Tibial nerve (tissue), 4 donors: ENCODE measurements around the gene MPV17. TPM values are rescaled to one million over a fixed set of nuclear protein-coding genes. Genes with fewer than 3 reads are reported as not detected.

Experiments used
- DNase-seq, 2 donors: peaks; one replicate each; pipeline ENCODE4 v3.0.0-alpha.2; 2019; ENCODE audit warnings: low spot score in 2 of 2
- H3K27ac ChIP-seq, 4 donors: fragments of 200-600 bp; sonication (generic) in 3 of 4; one replicate each; pipeline ENCODE4 v1.5.1; 2017 to 2019; ENCODE audit warnings: mild to moderate bottlenecking in 1 of 4
- H3K27me3 ChIP-seq, 2 donors: fragments of 200-600 bp; sonication (generic) in 1 of 2; one replicate each; pipeline versions ENCODE4 v1.5.1 to v1.6.0; 2017 to 2019
- H3K36me3 ChIP-seq, 3 donors: fragments of 200-600 bp; sonication (generic); one replicate each; pipeline ENCODE4 v1.5.1; 2018 to 2019
- H3K4me1 ChIP-seq, 4 donors: fragments of 200-600 bp; sonication (generic) in 3 of 4; one replicate each; pipeline ENCODE4 v1.5.1; 2017 to 2019
- H3K4me3 ChIP-seq, 4 donors: fragments of 200-600 bp; sonication (generic) in 3 of 4; one replicate each; pipeline ENCODE4 v1.5.1; 2017 to 2019; ENCODE audit warnings: mild to moderate bottlenecking in 1 of 4, moderate library complexity in 1 of 4
- H3K9me3 ChIP-seq, 4 donors: fragments of 200-600 bp; sonication (generic) in 3 of 4; one replicate each; pipeline ENCODE4 v1.5.1; 2017 to 2019
- EP300 ChIP-seq, 2 donors: sonication (generic); formaldehyde crosslinking; IDR thresholded peaks; one replicate each; pipeline ENCODE4 v1.6.1; 2017; ENCODE audit warnings: antibody characterized with exemption in 2 of 2, mild to moderate bottlenecking in 1 of 2
- POLR2A ChIP-seq, 2 donors: fragments of 450-650 bp; IDR thresholded peaks; one replicate each; pipeline ENCODE4 v1.6.1; 2017; ENCODE audit warnings: antibody characterized with exemption in 2 of 2, mild to moderate bottlenecking in 2 of 2, moderate library complexity in 2 of 2
- WGBS, 2 donors: methylation state at CpG; one replicate each; pipeline ENCODE4 v1.1.5; 2018; 5-methylcytosine and 5-hydroxymethylcytosine counted together
- total RNA-seq, 4 donors: library from RNA; depleted of rRNA; stranded (reverse); fragments of >200 nt; gene quantifications; one replicate each; pipeline ENCODE4 v1.1.0, GENCODE V29; 2016
- TF ChIP-seq, protein P1 (sequence below), 5 experiments: fragments of 200-600 bp in 3 of 5; fragments of 450-650 bp in 2 of 5; sonication (generic) in 3 of 5; IDR thresholded peaks; one replicate each; pipeline ENCODE4 v1.5.1; 2016 to 2019; ENCODE audit warnings: antibody characterized with exemption in 5 of 5, mild to moderate bottlenecking in 3 of 5, moderate library complexity in 2 of 5

The MPV17 gene
- total RNA-seq, 4 donors from 2014 or later = 68.4 to 105 (median 87.3) TPM

GRCh38 chr2:27307545-27308358 is 15.1 kb downstream of the MPV17 start:
- no peak for TF ChIP-seq POLR2A (IDR thresholded peaks at IDR 0.05)
- TF ChIP-seq EP300 (IDR thresholded peaks at IDR 0.05) = no peak
- TF ChIP-seq, protein P1, sequence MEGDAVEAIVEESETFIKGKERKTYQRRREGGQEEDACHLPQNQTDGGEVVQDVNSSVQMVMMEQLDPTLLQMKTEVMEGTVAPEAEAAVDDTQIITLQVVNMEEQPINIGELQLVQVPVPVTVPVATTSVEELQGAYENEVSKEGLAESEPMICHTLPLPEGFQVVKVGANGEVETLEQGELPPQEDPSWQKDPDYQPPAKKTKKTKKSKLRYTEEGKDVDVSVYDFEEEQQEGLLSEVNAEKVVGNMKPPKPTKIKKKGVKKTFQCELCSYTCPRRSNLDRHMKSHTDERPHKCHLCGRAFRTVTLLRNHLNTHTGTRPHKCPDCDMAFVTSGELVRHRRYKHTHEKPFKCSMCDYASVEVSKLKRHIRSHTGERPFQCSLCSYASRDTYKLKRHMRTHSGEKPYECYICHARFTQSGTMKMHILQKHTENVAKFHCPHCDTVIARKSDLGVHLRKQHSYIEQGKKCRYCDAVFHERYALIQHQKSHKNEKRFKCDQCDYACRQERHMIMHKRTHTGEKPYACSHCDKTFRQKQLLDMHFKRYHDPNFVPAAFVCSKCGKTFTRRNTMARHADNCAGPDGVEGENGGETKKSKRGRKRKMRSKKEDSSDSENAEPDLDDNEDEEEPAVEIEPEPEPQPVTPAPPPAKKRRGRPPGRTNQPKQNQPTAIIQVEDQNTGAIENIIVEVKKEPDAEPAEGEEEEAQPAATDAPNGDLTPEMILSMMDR (IDR thresholded peaks at IDR 0.05) = no peak
- peaks cover 0 to 46% of the 10 kb centered on the region in 2 donors for H3K27me3 ChIP-seq
- no peak for DNase-seq
- H3K4me3 ChIP-seq = no peak overlapping the region
- H3K4me1 ChIP-seq = peaks cover 0 to 31% (median 12%) of the 10 kb centered on the region in 4 donors
- H3K36me3 ChIP-seq = peaks cover 0 to 52% (median 0%) of the 10 kb centered on the region in 3 donors
- no peaks in the 10 kb centered on the region for H3K9me3 ChIP-seq
- no peak overlapping the region for H3K27ac ChIP-seq
- WGBS, 2 donors = 12 to 17% methylated on average over 39 to 61 of the region's 75 CpGs

GRCh38 chr2:27307287-27307544 is 15.7 kb downstream of the MPV17 start:
- H3K36me3 ChIP-seq = peaks cover 0 to 47% (median 0%) of the 10 kb centered on the region in 3 donors
- H3K27me3 ChIP-seq = peaks cover 0 to 46% of the 10 kb centered on the region in 2 donors
- no peak for DNase-seq
- H3K27ac ChIP-seq = no peak overlapping the region
- peaks cover 0 to 32% (median 12%) of the 10 kb centered on the region in 4 donors for H3K4me1 ChIP-seq
- H3K4me3 ChIP-seq = no peak overlapping the region
- no peak for TF ChIP-seq POLR2A (IDR thresholded peaks at IDR 0.05)
- TF ChIP-seq EP300 (IDR thresholded peaks at IDR 0.05) = no peak
- TF ChIP-seq, protein P1 (IDR thresholded peaks at IDR 0.05) = no peak
- 10 to 11% methylated on average over 14 of the region's 14 CpGs for WGBS, 2 donors
- no peaks in the 10 kb centered on the region for H3K9me3 ChIP-seq

- 4 to 5% methylated on average over 29 to 49 of the region's 51 CpGs for WGBS, 2 donors
- H3K4me1 ChIP-seq = peaks cover 0 to 32% (median 12%) of the 10 kb centered on the region in 4 donors
- no peak overlapping the region for H3K27ac ChIP-seq
- peaks cover 0 to 42% (median 0%) of the 10 kb centered on the region in 3 donors for H3K36me3 ChIP-seq
- peaks cover 0 to 46% of the 10 kb centered on the region in 2 donors for H3K27me3 ChIP-seq
- H3K4me3 ChIP-seq = no peak overlapping the region
- TF ChIP-seq POLR2A (IDR thresholded peaks at IDR 0.05) (no peak), EP300 (IDR thresholded peaks at IDR 0.05) (no peak)
- TF ChIP-seq, protein P1 (IDR thresholded peaks at IDR 0.05) = no peak
- DNase-seq = no peak
- no peaks in the 10 kb centered on the region for H3K9me3 ChIP-seq
These were observed 16.2 kb downstream of the MPV17 start for GRCh38 chr2:27306573-27307286.

GRCh38 chr2:27306136-27306535 is 16.8 kb downstream of the MPV17 start:
- WGBS, 2 donors = 34 to 42% methylated on average over 16 to 22 of the region's 26 CpGs
- TF ChIP-seq EP300 (IDR thresholded peaks at IDR 0.05) (no peak), POLR2A (IDR thresholded peaks at IDR 0.05) (no peak)
- TF ChIP-seq, protein P1 (IDR thresholded peaks at IDR 0.05) = no peak
- peaks cover 0 to 46% of the 10 kb centered on the region in 2 donors for H3K27me3 ChIP-seq
- no peak overlapping the region for H3K27ac ChIP-seq
- no peaks in the 10 kb centered on the region for H3K9me3 ChIP-seq
- H3K36me3 ChIP-seq = peaks cover 0 to 36% (median 0%) of the 10 kb centered on the region in 3 donors
- H3K4me3 ChIP-seq = no peak overlapping the region
- H3K4me1 ChIP-seq = peaks cover 0 to 32% (median 12%) of the 10 kb centered on the region in 4 donors
- DNase-seq = no peak

DNA sequence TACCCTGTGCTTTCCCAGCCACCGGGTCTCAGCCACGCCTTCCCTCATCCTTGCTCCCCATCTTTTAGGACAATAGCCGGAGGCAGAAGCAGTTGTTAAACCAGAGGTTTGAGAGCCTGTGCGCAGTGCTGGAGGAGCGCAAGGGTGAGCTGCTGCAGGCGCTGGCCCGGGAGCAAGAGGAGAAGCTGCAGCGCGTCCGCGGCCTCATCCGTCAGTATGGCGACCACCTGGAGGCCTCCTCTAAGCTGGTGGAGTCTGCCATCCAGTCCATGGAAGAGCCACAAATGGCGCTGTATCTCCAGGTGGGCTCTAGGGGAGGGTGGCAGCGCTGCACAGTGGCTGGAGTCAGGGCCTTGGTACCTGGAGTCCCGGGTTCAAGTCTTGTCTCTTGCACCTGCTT is 17.4 kb downstream of the MPV17 start:
- peaks cover 0 to 46% of the 10 kb centered on the region in 2 donors for H3K27me3 ChIP-seq
- TF ChIP-seq EP300 (IDR thresholded peaks at IDR 0.05) = no peak
- TF ChIP-seq, protein P1 (IDR thresholded peaks at IDR 0.05) = no peak
- no peak for TF ChIP-seq POLR2A (IDR thresholded peaks at IDR 0.05)
- no peak overlapping the region for H3K4me3 ChIP-seq
- no peak for DNase-seq
- H3K9me3 ChIP-seq = no peaks in the 10 kb centered on the region
- H3K27ac ChIP-seq = no peak overlapping the region
- 89 to 94% methylated on average over 15 to 16 of the region's 16 CpGs for WGBS, 2 donors
- H3K4me1 ChIP-seq = peaks cover 0 to 32% (median 12%) of the 10 kb centered on the region in 4 donors
- peaks cover 0 to 30% (median 0%) of the 10 kb centered on the region in 3 donors for H3K36me3 ChIP-seq
